ENCODE data around the gene MFSD2B.

Gene MFSD2B

DNA sequence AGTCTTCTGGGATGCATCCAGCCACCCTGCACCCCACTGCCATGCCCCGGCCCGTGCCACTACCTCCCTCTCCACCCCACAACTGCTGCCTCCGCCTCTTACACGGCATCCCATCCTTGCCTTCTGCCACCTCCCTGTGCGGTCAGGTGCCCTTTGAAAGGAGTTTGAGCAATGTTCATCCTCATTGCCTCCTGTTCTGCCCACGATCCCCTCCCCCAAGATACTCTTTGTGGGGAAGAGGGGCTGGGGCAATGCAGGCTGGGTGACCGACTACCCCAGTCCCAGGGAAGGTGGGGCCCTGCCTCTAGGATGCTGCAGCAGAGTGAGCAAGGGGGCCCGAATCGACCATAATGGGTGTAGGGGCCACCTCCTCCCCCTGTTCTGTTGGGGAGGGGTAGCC lies 8.4 kb downstream of the MFSD2B start:
- no peak for DNase-seq (ENCODE audit: extremely low read depth, low read depth)
- TF ChIP-seq CTCF (IDR thresholded peaks at IDR 0.05; ENCODE audit: low read depth, low read length), result no peak

DNA sequence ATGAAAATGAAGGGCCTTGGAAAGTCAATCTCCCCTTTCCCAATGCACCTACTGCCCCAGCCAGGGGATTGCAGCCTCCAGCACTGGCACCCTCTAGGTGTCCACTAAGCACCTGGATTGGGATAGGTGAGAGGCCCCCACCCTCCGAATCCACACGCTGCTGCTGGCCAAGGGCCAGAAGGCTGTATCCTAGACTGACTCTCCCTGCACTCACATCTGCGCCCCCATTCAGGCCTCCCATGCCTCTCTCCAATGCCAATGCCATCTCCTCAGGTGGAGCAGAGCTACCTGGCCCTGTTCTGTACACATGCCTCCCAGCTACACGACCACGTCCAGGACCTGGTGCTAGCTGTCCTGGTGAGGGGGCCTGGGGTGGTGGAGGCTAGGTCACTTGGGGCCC lies 9.8 kb downstream of the MFSD2B start:
- TF ChIP-seq CTCF (IDR thresholded peaks at IDR 0.05; ENCODE audit: low read depth, low read length), result no peak

DNA sequence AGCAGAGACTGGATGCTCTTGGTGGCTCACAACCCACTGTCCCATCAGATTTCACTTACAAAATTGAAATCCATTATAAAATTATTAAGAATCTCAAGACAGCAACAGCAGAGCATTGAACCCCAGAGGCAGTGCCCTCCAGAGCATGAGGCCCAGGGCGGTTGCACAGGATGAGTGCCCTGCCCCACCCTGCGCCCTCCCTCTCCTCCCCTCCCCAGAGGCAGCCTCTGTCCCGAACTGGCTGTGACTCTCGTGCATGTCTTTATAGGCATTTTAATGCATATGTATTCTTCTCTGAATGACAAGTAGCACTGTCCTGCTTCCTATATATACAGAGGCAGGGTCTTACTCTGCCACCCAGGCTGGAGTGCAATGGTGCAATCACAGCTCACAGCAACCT lies 10.4 kb downstream of the MFSD2B start:
- DNase-seq (ENCODE audit: extremely low read depth, low read depth), result no peak
- TF ChIP-seq CTCF (IDR thresholded peaks at IDR 0.05; ENCODE audit: low read depth, low read length), result no peak

More for the DNA sequence above, 9.8 kb downstream of the MFSD2B start:
- no peak for DNase-seq (ENCODE audit: extremely low read depth, low read depth)

DNA sequence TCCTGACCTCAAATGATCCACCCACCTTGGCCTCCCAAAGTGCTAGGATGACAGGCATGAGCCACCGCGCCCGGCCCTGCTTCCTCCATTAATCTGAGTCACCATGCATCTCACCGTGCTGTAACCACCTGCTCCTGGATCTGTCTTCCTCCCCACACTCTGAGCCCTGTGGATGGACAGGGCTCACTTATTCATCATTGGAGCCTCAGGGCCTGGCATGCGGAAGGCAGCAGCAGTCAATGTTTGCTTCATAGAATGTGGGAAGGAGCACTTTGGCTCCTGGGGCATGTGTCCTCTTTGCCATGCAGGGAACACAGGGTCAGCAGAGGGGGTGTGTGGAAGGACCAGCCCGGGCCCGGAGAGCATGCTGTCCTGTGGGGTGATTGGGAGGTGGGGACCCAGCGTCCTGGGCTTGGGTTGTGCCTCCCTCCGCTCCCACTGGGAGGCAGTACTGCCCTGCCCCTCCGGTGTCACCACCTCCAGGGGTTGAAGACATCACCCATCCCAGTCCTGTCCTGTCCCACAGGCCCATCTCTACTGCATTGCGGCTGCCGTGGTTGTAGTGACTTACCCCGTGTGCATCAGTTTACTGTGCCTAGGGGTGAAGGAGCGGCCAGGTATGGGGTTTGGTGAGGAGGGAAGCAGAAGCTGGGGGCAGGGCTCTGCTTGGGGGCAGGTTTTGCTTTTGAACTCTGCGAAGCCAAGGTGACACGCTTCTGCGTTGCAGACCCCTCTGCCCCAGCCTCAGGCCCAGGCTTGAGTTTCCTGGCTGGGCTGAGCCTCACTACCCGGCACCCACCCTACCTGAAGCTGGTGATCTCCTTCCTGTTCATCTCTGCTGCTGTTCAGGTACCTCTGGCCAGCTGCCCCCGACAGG lies 11.5 kb downstream of the MFSD2B start:
- 0 out of 2 replicates have a peak, but pooled peaks have one; percentile 3 for TF ChIP-seq CTCF (IDR thresholded peaks at IDR 0.05; ENCODE audit: low read depth, low read length)
- DNase-seq (ENCODE audit: extremely low read depth, low read depth), result no peak

GRCh38 chr2:24022324-24022974 lies 12.6 kb downstream of the MFSD2B start:
- DNase-seq (ENCODE audit: extremely low read depth, low read depth), result no peak
- TF ChIP-seq CTCF (IDR thresholded peaks at IDR 0.05; ENCODE audit: low read depth, low read length), result no peak

GRCh38 chr2:24022975-24023575 lies 13.2 kb downstream of the MFSD2B start:
- TF ChIP-seq CTCF (IDR thresholded peaks at IDR 0.05; ENCODE audit: low read depth, low read length), result no peak
- no peak for DNase-seq (ENCODE audit: extremely low read depth, low read depth)

DNA sequence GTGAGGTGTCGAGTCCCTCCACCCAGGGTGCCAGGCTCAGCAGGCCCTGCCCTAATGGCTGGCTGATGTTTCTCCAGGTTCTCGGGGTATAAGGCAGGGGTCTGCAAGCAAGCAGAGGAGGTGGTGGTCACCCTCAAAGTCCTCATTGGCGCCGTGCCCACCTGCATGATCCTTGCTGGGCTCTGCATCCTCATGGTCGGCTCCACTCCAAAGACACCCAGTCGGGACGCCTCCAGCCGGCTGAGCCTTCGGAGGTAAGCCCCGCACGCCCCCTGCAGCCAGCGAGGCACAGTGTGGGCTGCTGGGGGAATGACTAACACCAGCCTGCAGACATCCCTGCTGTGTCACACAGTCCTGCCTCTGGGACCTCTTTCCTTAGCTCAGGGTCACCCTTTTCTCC lies 14.1 kb downstream of the MFSD2B start:
- DNase-seq (ENCODE audit: extremely low read depth, low read depth), result no peak
- TF ChIP-seq CTCF (IDR thresholded peaks at IDR 0.05; ENCODE audit: low read depth, low read length), result peak; percentile 21
